ENCODE measurements around the gene AGAP1.

AGAP1 gene

GRCh38 chr2:236010920-236011685 is 517.3 kb downstream of the AGAP1 start:
- peak in 1 of 2 donors; percentile 22 for DNase-seq (ENCODE audit: low read depth in 2 of 2)
- H3K4me3 ChIP-seq (replicated peaks in 1 of 2; ENCODE audit: low read depth in 2 of 2, low read length in 2 of 2): no peak overlapping the region
- no peak for TF ChIP-seq CTCF (IDR thresholded peaks at IDR 0.05; ENCODE audit: low read depth, low read length)

GRCh38 chr2:236012155-236012554 is 518.3 kb downstream of the AGAP1 start:
- TF ChIP-seq CTCF (IDR thresholded peaks at IDR 0.05; ENCODE audit: low read depth, low read length): no peak
- H3K4me3 ChIP-seq (replicated peaks in 1 of 2; ENCODE audit: low read depth in 2 of 2, low read length in 2 of 2): no peak overlapping the region
- DNase-seq (ENCODE audit: low read depth in 2 of 2): no peak

GRCh38 chr2:236014408-236015131 is 520.7 kb downstream of the AGAP1 start:
- TF ChIP-seq CTCF (IDR thresholded peaks at IDR 0.05; ENCODE audit: low read depth, low read length): no peak
- no peak for DNase-seq (ENCODE audit: low read depth in 2 of 2)
- no peak overlapping the region for H3K4me3 ChIP-seq (replicated peaks in 1 of 2; ENCODE audit: low read depth in 2 of 2, low read length in 2 of 2)

GRCh38 chr2:236015171-236015570 is 521.3 kb downstream of the AGAP1 start:
- DNase-seq (ENCODE audit: low read depth in 2 of 2): no peak
- H3K4me3 ChIP-seq (replicated peaks in 1 of 2; ENCODE audit: low read depth in 2 of 2, low read length in 2 of 2): no peak overlapping the region
- TF ChIP-seq CTCF (IDR thresholded peaks at IDR 0.05; ENCODE audit: low read depth, low read length): no peak

GRCh38 chr2:236016496-236016895 is 522.7 kb downstream of the AGAP1 start:
- no peak for TF ChIP-seq CTCF (IDR thresholded peaks at IDR 0.05; ENCODE audit: low read depth, low read length)
- H3K4me3 ChIP-seq (replicated peaks in 1 of 2; ENCODE audit: low read depth in 2 of 2, low read length in 2 of 2): no peak overlapping the region
- no peak for DNase-seq (ENCODE audit: low read depth in 2 of 2)

GRCh38 chr2:236017446-236017845 is 523.6 kb downstream of the AGAP1 start:
- DNase-seq (ENCODE audit: low read depth in 2 of 2): no peak
- no peak overlapping the region for H3K4me3 ChIP-seq (replicated peaks in 1 of 2; ENCODE audit: low read depth in 2 of 2, low read length in 2 of 2)
- TF ChIP-seq CTCF (IDR thresholded peaks at IDR 0.05; ENCODE audit: low read depth, low read length): no peak

All from cardiac fibroblast (primary cell).